HT1080 (cell line): ENCODE data around the gene TPCN2. TPM values are rescaled to one million over a fixed set of nuclear protein-coding genes. Genes with fewer than 3 reads are reported as not detected.

Experiments
- DNase-seq: peaks from one replicate; pipeline ENCODE4 v3.0.0-alpha.2; 2015; ENCODE audit warnings: low read depth
- total RNA-seq: library from RNA; depleted of rRNA; stranded (reverse); fragments of >200 nt; shearing (Covaris generic); gene quantifications from 2 replicates; pipeline ENCODE4 v1.2.3, GENCODE V29; 2014

Gene TPCN2
- total RNA-seq, 1 experiment from 2014 or later = 7.2 TPM

- DNase-seq = no peak
Observed at GRCh38 chr11:69037074-69037473, 11.7 kb upstream of the TPCN2 start.

GRCh38 chr11:69037544-69037943, 11.2 kb upstream of the TPCN2 start:
- DNase-seq = no peak

- DNase-seq = no peak
Observed at GRCh38 chr11:69039501-69039900, 9.2 kb upstream of the TPCN2 start.

- no peak for DNase-seq
Observed at GRCh38 chr11:69040051-69040450, 8.7 kb upstream of the TPCN2 start.

- peak; percentile 80 for DNase-seq
Observed at GRCh38 chr11:69040581-69041260, 8.0 kb upstream of the TPCN2 start.

- DNase-seq = no peak
Observed at GRCh38 chr11:69041516-69041915, 7.2 kb upstream of the TPCN2 start.

- DNase-seq = peak; percentile 42
Observed at GRCh38 chr11:69044111-69045013, 4.4 kb upstream of the TPCN2 start.

- no peak for DNase-seq
Observed at GRCh38 chr11:69048031-69048693, 570 bp upstream of the TPCN2 start.

GRCh38 chr11:69049490-69049867, 747 bp downstream of the TPCN2 start:
- DNase-seq = no peak

GRCh38 chr11:69050592-69051380, 2.1 kb downstream of the TPCN2 start:
- DNase-seq = no peak

- DNase-seq = no peak
Observed at GRCh38 chr11:69051381-69052342, 2.9 kb downstream of the TPCN2 start.

- DNase-seq = no peak
Observed at GRCh38 chr11:69052343-69053168, 3.8 kb downstream of the TPCN2 start.

- no peak for DNase-seq
Observed at GRCh38 chr11:69053169-69053477, 4.4 kb downstream of the TPCN2 start.

GRCh38 chr11:69053546-69054396, 5.0 kb downstream of the TPCN2 start:
- no peak for DNase-seq

- DNase-seq = no peak
Observed at GRCh38 chr11:69054397-69055211, 5.9 kb downstream of the TPCN2 start.

GRCh38 chr11:69055212-69055586, 6.5 kb downstream of the TPCN2 start:
- no peak for DNase-seq
